H9 (cell line): Measurements from ENCODE around the gene PNPLA6. TPM values are rescaled to one million over a fixed set of nuclear protein-coding genes. Genes with fewer than 3 reads are reported as not detected.

ENCODE experiments used
- DNase-seq: peaks from one replicate; pipeline ENCODE4 v3.0.0-alpha.2; 2017
- H2AFZ ChIP-seq: one replicate; pipeline ENCODE4 v1.6.1; 2013; ENCODE audit warnings: mild to moderate bottlenecking, low read length, control low read depth, moderate library complexity
- H2AK5ac ChIP-seq: 2 replicates; pipeline ENCODE4 v1.6.1; 2013; ENCODE audit warnings: low read length, control low read depth, mixed read lengths; ENCODE audit not compliant: insufficient read length
- H2BK120ac ChIP-seq: one replicate; pipeline ENCODE4 v1.6.1; 2013; ENCODE audit warnings: low read depth, mild to moderate bottlenecking, low read length, control low read depth, inconsistent platforms; ENCODE audit not compliant: poor library complexity, severe bottlenecking
- H2BK12ac ChIP-seq: 2 replicates; pipeline ENCODE4 v1.6.1; 2013; ENCODE audit warnings: low read length, control low read depth, mixed read lengths, low read depth; ENCODE audit not compliant: insufficient read length
- H2BK15ac ChIP-seq: 2 replicates; pipeline ENCODE4 v1.6.1; 2013; ENCODE audit warnings: low read depth, low read length, control low read depth
- H2BK20ac ChIP-seq: one replicate; pipeline ENCODE4 v1.6.1; 2013; ENCODE audit warnings: low read depth, mild to moderate bottlenecking, low read length, control low read depth, inconsistent platforms; ENCODE audit not compliant: poor library complexity, severe bottlenecking
- H2BK5ac ChIP-seq: 2 replicates; pipeline ENCODE4 v1.6.1; 2013; ENCODE audit warnings: low read length, control low read depth, mixed read lengths; ENCODE audit not compliant: insufficient read length
- H3K14ac ChIP-seq: 2 replicates; pipeline ENCODE4 v1.6.1; 2013; ENCODE audit warnings: low read length, control low read depth; ENCODE audit not compliant: insufficient read depth
- H3K18ac ChIP-seq: 2 replicates; pipeline ENCODE4 v1.6.1; 2013; ENCODE audit warnings: low read depth, mild to moderate bottlenecking, mixed read lengths, low read length, control low read depth; ENCODE audit not compliant: insufficient read length
- H3K23ac ChIP-seq: 2 replicates; pipeline ENCODE4 v1.6.1; 2013; ENCODE audit warnings: low read length, control low read depth, mixed read lengths, low read depth; ENCODE audit not compliant: insufficient read length
- H3K23me2 ChIP-seq: 2 replicates; pipeline ENCODE4 v1.6.1; 2013; ENCODE audit warnings: low read depth, mild to moderate bottlenecking, mixed read lengths, low read length, control low read depth; ENCODE audit not compliant: insufficient read length, poor library complexity, severe bottlenecking
- H3K27ac ChIP-seq: 2 replicates; pipeline ENCODE4 v1.5.1; 2013; ENCODE audit warnings: low read length, control low read depth, mixed read lengths, low read depth; ENCODE audit not compliant: insufficient read length
- H3K27me3 ChIP-seq: 2 replicates; pipeline ENCODE4 v1.6.1; 2013; ENCODE audit warnings: low read length, control low read depth, inconsistent platforms; ENCODE audit not compliant: insufficient read depth
- H3K4ac ChIP-seq: 2 replicates; pipeline ENCODE4 v1.6.1; 2013; ENCODE audit warnings: low read depth, mild to moderate bottlenecking, control low read depth, inconsistent platforms, low read length, moderate library complexity
- H3K4me1 ChIP-seq: 2 replicates; pipeline ENCODE4 v1.6.1; 2013; ENCODE audit warnings: low read length, control low read depth, inconsistent platforms; ENCODE audit not compliant: insufficient read depth
- H3K4me2 ChIP-seq: 2 replicates; pipeline ENCODE4 v1.6.1; 2013; ENCODE audit warnings: low read length, control low read depth, mixed read lengths; ENCODE audit not compliant: insufficient read length, insufficient read depth
- H3K56ac ChIP-seq: 2 replicates; pipeline ENCODE4 v1.6.1; 2013; ENCODE audit warnings: low read depth, mild to moderate bottlenecking, mixed read lengths, low read length, control low read depth; ENCODE audit not compliant: insufficient read length
- H3K79me1 ChIP-seq: 2 replicates; pipeline ENCODE4 v1.6.1; 2013; ENCODE audit warnings: low read depth, mild to moderate bottlenecking, moderate library complexity, low read length, control low read depth, inconsistent platforms; ENCODE audit not compliant: insufficient read depth, poor library complexity, severe bottlenecking
- H3K79me2 ChIP-seq: 2 replicates; pipeline ENCODE4 v1.6.1; 2013; ENCODE audit warnings: low read length, control low read depth, inconsistent platforms; ENCODE audit not compliant: insufficient read depth
- H3K9ac ChIP-seq: 2 replicates; pipeline ENCODE4 v1.6.1; 2013; ENCODE audit warnings: low read length, control low read depth, mixed read lengths; ENCODE audit not compliant: insufficient read length; ENCODE audit errors: extremely low read depth
- H3K9me3 ChIP-seq: one replicate; pipeline ENCODE4 v1.6.1; 2013; ENCODE audit warnings: low read depth, low read length, inconsistent platforms; ENCODE audit not compliant: control insufficient read depth
- H3T11ph ChIP-seq: one replicate; pipeline ENCODE4 v1.6.1; 2013; ENCODE audit warnings: mild to moderate bottlenecking, low read length, control low read depth, inconsistent platforms
- H4K20me1 ChIP-seq: one replicate; pipeline ENCODE4 v1.6.1; 2013; ENCODE audit not compliant: control insufficient read depth, insufficient read length, insufficient read depth
- H4K5ac ChIP-seq: 2 replicates; pipeline ENCODE4 v1.6.1; 2013; ENCODE audit warnings: low read depth, mild to moderate bottlenecking, mixed read lengths, low read length, control low read depth; ENCODE audit not compliant: insufficient read length
- H4K8ac ChIP-seq: replicated peaks from 2 replicates; pipeline ENCODE4 v1.6.1; 2013; ENCODE audit warnings: low read length, control low read depth, mixed read lengths, low read depth; ENCODE audit not compliant: insufficient read length
- H4K91ac ChIP-seq: 2 replicates; pipeline ENCODE4 v1.6.1; 2013; ENCODE audit warnings: low read depth, mild to moderate bottlenecking, moderate library complexity, mixed read lengths, low read length, control low read depth; ENCODE audit not compliant: insufficient read length
- H3K27ac Mint-ChIP-seq, 3 experiments: 2 replicates in 2 of 3; 3 replicates in 1 of 3; pipeline ENCODE4 v1.8.0; 2020 to 2021; ENCODE audit warnings: mixed read lengths in 3 of 3, mild to moderate bottlenecking in 1 of 3, moderate library complexity in 1 of 3
- H3K27me3 Mint-ChIP-seq: 2 replicates; pipeline ENCODE4 v1.8.0; 2021; ENCODE audit warnings: low read depth, mild to moderate bottlenecking, moderate library complexity, mixed read lengths
- H3K36me3 Mint-ChIP-seq, 3 experiments: 2 replicates in 2 of 3; 3 replicates in 1 of 3; pipeline ENCODE4 v1.8.0; 2020 to 2021; ENCODE audit warnings: low read depth in 3 of 3, mixed read lengths in 3 of 3; ENCODE audit not compliant: insufficient read depth in 1 of 3
- H3K4me1 Mint-ChIP-seq, 2 experiments: 2 replicates each; pipeline ENCODE4 v1.8.0; 2020; ENCODE audit warnings: mixed read lengths in 2 of 2
- H3K4me3 Mint-ChIP-seq, 2 experiments: 2 replicates in 1 of 2; 3 replicates in 1 of 2; pipeline ENCODE4 v1.8.0; 2020 to 2021; ENCODE audit warnings: mild to moderate bottlenecking in 2 of 2, mixed read lengths in 2 of 2, moderate library complexity in 1 of 2
- H3K9me3 Mint-ChIP-seq, 2 experiments: 2 replicates in 1 of 2; 3 replicates in 1 of 2; pipeline ENCODE4 v1.8.0; 2020; ENCODE audit warnings: mild to moderate bottlenecking in 2 of 2, mixed read lengths in 2 of 2, moderate library complexity in 1 of 2
- CTCF ChIP-seq: fragments of 200-600 bp; sonication (generic); conservative IDR thresholded peaks from 3 replicates; pipeline ENCODE4 v1.8.0; 2021; ENCODE audit warnings: antibody characterized with exemption, mild to moderate bottlenecking
- WGBS: extraction: QIAGEN DNeasy Blood & Tissue Kit; methylation state at CpG from one replicate; pipeline ENCODE4 v1.1.7; 2013; ENCODE audit warnings: missing lambda C conversion rate, low lambda C conversion rate, mixed read lengths; ENCODE audit not compliant: insufficient read length; ENCODE audit errors: extremely low coverage; 5-methylcytosine and 5-hydroxymethylcytosine counted together
- total RNA-seq: library from RNA; stranded (reverse); gene quantifications from 2 replicates; pipeline ENCODE4 v1.2.1, GENCODE V29; 2021

The PNPLA6 gene
- total RNA-seq, 1 experiment from 2014 or later: 130 TPM

DNA sequence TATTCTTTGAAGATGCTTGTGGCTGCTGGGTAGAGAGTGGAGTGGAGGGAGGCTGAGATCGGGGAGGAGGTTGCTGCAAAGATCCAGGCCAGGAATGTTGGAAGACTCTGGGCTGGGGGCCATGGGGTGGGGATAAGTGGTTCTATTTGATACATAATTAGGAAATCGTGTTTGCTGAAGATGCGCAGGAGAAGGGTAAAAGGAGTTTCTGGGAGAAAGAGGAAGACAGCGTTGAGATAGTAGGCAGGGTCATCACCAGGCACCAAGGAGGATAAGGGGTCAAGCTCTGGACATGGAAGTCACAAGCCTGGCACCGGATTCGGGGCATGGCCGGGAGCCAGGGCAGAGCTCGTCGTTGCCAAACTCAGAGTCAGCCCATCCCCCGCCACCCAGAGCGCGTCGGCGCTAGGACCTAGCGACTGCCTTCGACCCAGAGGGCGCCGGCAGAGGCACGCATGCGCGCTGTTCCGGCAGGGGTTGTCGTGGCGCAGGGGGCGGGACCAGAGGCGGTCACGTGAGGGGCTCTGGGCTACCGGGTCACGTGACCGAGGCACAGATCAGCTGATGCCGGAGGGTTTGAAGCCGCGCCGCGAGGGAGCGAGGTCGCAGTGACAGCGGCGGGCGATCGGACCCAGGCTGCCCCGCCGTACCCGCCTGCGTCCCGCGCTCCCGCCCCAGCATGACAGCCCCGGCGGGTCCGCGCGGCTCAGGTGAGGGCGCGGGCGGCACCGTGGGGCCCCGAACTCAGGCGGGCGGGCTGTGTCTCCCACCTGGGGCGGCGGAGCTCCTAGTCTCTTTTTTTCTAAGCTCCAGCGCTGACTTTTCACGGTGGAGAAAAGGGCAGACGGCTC, 13.2 kb upstream of the PNPLA6 start, which contains the start of gene MCOLN1:
Gene MCOLN1 (plus strand): TSS at position 553 of the 851 bp plus-strand sequence. CDS start 127 bp downstream, at position 680.
- Histone ChIP-seq H4K91ac (no peak within 1 kb of the TSS), H2BK12ac (no peak within 1 kb of the TSS), H3K27me3 (no peaks in the 10 kb centered on the region), H3K14ac (no peak within 1 kb of the TSS; the same call in 1 of the 2 replicates), H3K4me1 (no peaks in the 10 kb centered on the region; the same call in 1 of the 2 replicates), H2BK15ac (0 out of 2 replicates have a peak within 1 kb of the TSS, but pooled peaks have one; percentile 49), H3K4me2 (peak within 1 kb of the TSS; percentile 79), H4K20me1 (no peaks in the 10 kb centered on the region), H3T11ph (no peak within 1 kb of the TSS), H2BK120ac (no peak within 1 kb of the TSS), H3K18ac (no peak within 1 kb of the TSS), H2AFZ (no peak within 1 kb of the TSS), H3K79me2 (no peaks in the 10 kb centered on the region), H4K8ac (no peak within 1 kb of the TSS), H3K56ac (no peak within 1 kb of the TSS), H3K9me3 (no peaks in the 10 kb centered on the region), H3K4ac (no peak within 1 kb of the TSS), H3K79me1 (no peaks in the 10 kb centered on the region), H4K5ac (no peak within 1 kb of the TSS), H3K23ac (no peak within 1 kb of the TSS), H2AK5ac (no peak within 1 kb of the TSS), H3K9ac (peak within 1 kb of the TSS; percentile 48), H2BK5ac (no peak within 1 kb of the TSS), H3K27ac (no peak within 1 kb of the TSS), H3K23me2 (peaks cover 13% of the 10 kb centered on the region), H2BK20ac (no peak within 1 kb of the TSS)
- Mint-ChIP-seq H3K4me3 (peak within 1 kb of the TSS; percentile 58 to 85), H3K4me1 (peaks cover 7 to 9% of the 10 kb centered on the region in 2 experiments), H3K36me3 (peaks cover 3 to 30% (median 20%) of the 10 kb centered on the region in 3 experiments; a peak in 5 of 7 replicates), H3K27me3 (no peaks in the 10 kb centered on the region; the same call in 1 of the 2 replicates), H3K9me3 (no peaks in the 10 kb centered on the region), H3K27ac (peak within 1 kb of the TSS; percentile 7 to 45 (median 17); a peak in 5 of 7 replicates)
- no CpG with 5 or more reads among the region's 65 CpGs for WGBS
- no peak for TF ChIP-seq CTCF
- DNase-seq: peak; percentile 98
